SH-SY5Y (cell line): Measurements from ENCODE around the gene ELAPOR1.

ENCODE experiments used
- GATA2 ChIP-seq: IDR thresholded peaks from 2 replicates; pipeline ENCODE4 v1.6.1; 2011; ENCODE audit warnings: mild to moderate bottlenecking, low read depth, low read length
- GATA3 ChIP-seq: IDR thresholded peaks from 2 replicates; pipeline ENCODE4 v1.6.1; 2011; ENCODE audit warnings: low read depth, mild to moderate bottlenecking, low read length, moderate library complexity

- TF ChIP-seq GATA2 (no peak), GATA3 (no peak)
Observed at GRCh38 chr1:109105881-109106280, 8.0 kb upstream of the ELAPOR1 start.
